HepG2 (cell line): ENCODE results near the gene PPP1R16B. TPM values are rescaled to one million over a fixed set of nuclear protein-coding genes. Genes with fewer than 3 reads are reported as not detected.

Experiments
- ARNTL ChIP-seq: sonication (generic); formaldehyde crosslinking; IDR thresholded peaks from 2 replicates; pipeline ENCODE4 v1.4.0; 2020; ENCODE audit warnings: mild to moderate bottlenecking, missing genetic modification reagents
- DNMT1 ChIP-seq: sonication (generic); formaldehyde crosslinking; IDR thresholded peaks from 2 replicates; pipeline ENCODE4 v1.5.1; 2020; ENCODE audit warnings: mild to moderate bottlenecking, missing genetic modification reagents
- EED ChIP-seq: sonication (generic); formaldehyde crosslinking; IDR thresholded peaks from 2 replicates; pipeline ENCODE4 v1.5.0; 2020; ENCODE audit warnings: mild to moderate bottlenecking, missing genetic modification reagents
- ELF4 ChIP-seq: sonication (generic); formaldehyde crosslinking; IDR thresholded peaks from 2 replicates; pipeline ENCODE4 v1.5.0; 2020; ENCODE audit warnings: missing genetic modification reagents, mild to moderate bottlenecking, moderate library complexity, borderline replicate concordance
- ESRRA ChIP-seq: sonication (generic); formaldehyde crosslinking; IDR thresholded peaks from 2 replicates; pipeline ENCODE4 v1.5.1; 2020; ENCODE audit warnings: mild to moderate bottlenecking, low read depth, missing genetic modification reagents
- FOXJ3 ChIP-seq: sonication (generic); formaldehyde crosslinking; IDR thresholded peaks from 2 replicates; pipeline ENCODE4 v1.4.0; 2020; ENCODE audit warnings: missing genetic modification reagents, mild to moderate bottlenecking, borderline replicate concordance
- GZF1 ChIP-seq: sonication (generic); formaldehyde crosslinking; IDR thresholded peaks from 2 replicates; pipeline ENCODE4 v1.5.1; 2020; ENCODE audit warnings: mild to moderate bottlenecking, missing genetic modification reagents
- MED1 ChIP-seq: sonication (generic); formaldehyde crosslinking; IDR thresholded peaks from 2 replicates; pipeline ENCODE4 v1.4.0; 2020; ENCODE audit warnings: missing genetic modification reagents
- MYC ChIP-seq: sonication (generic); formaldehyde crosslinking; IDR thresholded peaks from 2 replicates; pipeline ENCODE4 v1.9.0; 2021; ENCODE audit warnings: missing genetic modification reagents, borderline replicate concordance
- SSRP1 ChIP-seq: IDR thresholded peaks from 2 replicates; pipeline ENCODE4 v1.6.1; 2016; ENCODE audit warnings: control low read depth
- TFAP4 ChIP-seq: sonication (generic); IDR thresholded peaks from 2 replicates; pipeline ENCODE4 v1.6.1; 2016; ENCODE audit warnings: low read depth, borderline replicate concordance
- ZBTB4 ChIP-seq: sonication (generic); formaldehyde crosslinking; IDR thresholded peaks from 2 replicates; pipeline ENCODE4 v1.4.0; 2020; ENCODE audit warnings: missing genetic modification reagents, mild to moderate bottlenecking, borderline replicate concordance
- ZBTB8A ChIP-seq: sonication (generic); formaldehyde crosslinking; IDR thresholded peaks from 2 replicates; pipeline ENCODE4 v1.4.0; 2020; ENCODE audit warnings: mild to moderate bottlenecking, low read depth, missing genetic modification reagents, borderline replicate concordance
- ZNF143 ChIP-seq: sonication (generic); formaldehyde crosslinking; IDR thresholded peaks from 2 replicates; pipeline ENCODE4 v1.4.0; 2020; ENCODE audit warnings: missing genetic modification reagents
- ZNF646 ChIP-seq: sonication (generic); formaldehyde crosslinking; IDR thresholded peaks from 2 replicates; pipeline ENCODE4 v1.9.0; 2021; ENCODE audit warnings: mild to moderate bottlenecking, missing genetic modification reagents
- ZNF776 ChIP-seq: sonication (generic); formaldehyde crosslinking; IDR thresholded peaks from 2 replicates; pipeline ENCODE4 v1.4.0; 2020; ENCODE audit warnings: mild to moderate bottlenecking, missing genetic modification reagents
- ZNF788 ChIP-seq: sonication (generic); formaldehyde crosslinking; IDR thresholded peaks from 2 replicates; pipeline ENCODE4 v1.5.0; 2020; ENCODE audit warnings: mild to moderate bottlenecking, missing genetic modification reagents, borderline replicate concordance
- ZSCAN30 ChIP-seq: sonication (generic); formaldehyde crosslinking; IDR thresholded peaks from 2 replicates; pipeline ENCODE4 v1.5.0; 2020; ENCODE audit warnings: mild to moderate bottlenecking, missing genetic modification reagents
- polyA plus RNA-seq, 8 experiments: library from polyadenylated mRNA; depleted of rRNA in 3 of 8; stranded (reverse) in 7 of 8; unstranded in 1 of 8; fragments of >200 nt; fragmentation: Illumina TruSeq in 4 of 8; extraction: Trizol in 4 of 8; gene quantifications; 2 replicates each; pipeline versions ENCODE4 v1.2.1 to v1.2.3, GENCODE V29; 2011 to 2016; ENCODE audit warnings: low read depth in 4 of 8, missing spikeins in 1 of 8, mixed read lengths in 1 of 8; ENCODE audit not compliant: insufficient read depth in 1 of 8
- total RNA-seq, 5 experiments: library from RNA; depleted of rRNA; stranded (reverse); fragments of >200 nt; fragmentation: Illumina TruSeq; extraction: Trizol; gene quantifications; 2 replicates each; pipeline ENCODE4 v1.2.3, GENCODE V29; 2016; ENCODE audit warnings: low read depth in 1 of 5

Gene PPP1R16B
- total and polyA plus RNA-seq, 2 of the 13 experiments (the other 11 are each of a cell fraction or from before 2014, with no cell fraction given): 0.02 to 0.11 TPM

- TF ChIP-seq ZBTB4 (CRISPR knock-in tag) (peak; percentile 76), SSRP1 (no peak; the same call in 1 of the 2 replicates), ZNF143 (no peak; the same call in 1 of the 2 replicates), MED1 (CRISPR knock-in tag) (peak; percentile 74), MYC (CRISPR knock-in tag) (peak; percentile 95), ZNF776 (CRISPR knock-in tag) (peak; percentile 91), DNMT1 (CRISPR knock-in tag) (0 out of 2 replicates have a peak, but pooled peaks have one; percentile 16), ZBTB8A (0 out of 2 replicates have a peak, but pooled peaks have one; percentile 20), ELF4 (CRISPR knock-in tag) (no peak), ZNF646 (CRISPR knock-in tag) (no peak), TFAP4 (no peak), EED (CRISPR knock-in tag) (peak; percentile 92), FOXJ3 (peak; percentile 11; the same call in 1 of the 2 replicates), ARNTL (CRISPR knock-in tag) (no peak; the same call in none of the 2 replicates), ESRRA (CRISPR knock-in tag) (no peak; the same call in 1 of the 2 replicates), GZF1 (CRISPR knock-in tag) (peak; percentile 85), ZNF788 (CRISPR knock-in tag) (peak; percentile 98), ZSCAN30 (CRISPR knock-in tag) (no peak)
Observed at GRCh38 chr20:38926142-38926933, 120.8 kb downstream of the PPP1R16B start, which contains the start of gene FAM83D (continued).
